NCI-H2107 treated with DMSO at 0.1 percent for 48 hours (cell line): ENCODE results near the gene RBMS1.

ENCODE experiments used
- DNase-seq: peaks from one replicate; lab custom pipeline; 2025; ENCODE audit not compliant: unreplicated experiment; lab: John Stamatoyannopoulos, UW

RBMS1 gene

GRCh38 chr2:160365716-160366367 is 127.8 kb downstream of the RBMS1 start:
- DNase-seq, result no peak

GRCh38 chr2:160364364-160364763 is 129.2 kb downstream of the RBMS1 start:
- no peak for DNase-seq

GRCh38 chr2:160363961-160364360 is 129.6 kb downstream of the RBMS1 start:
- no peak for DNase-seq

GRCh38 chr2:160363055-160363454 is 130.6 kb downstream of the RBMS1 start:
- DNase-seq, result no peak

GRCh38 chr2:160362541-160362940 is 131.1 kb downstream of the RBMS1 start:
- DNase-seq, result no peak

GRCh38 chr2:160362018-160362417 is 131.6 kb downstream of the RBMS1 start:
- DNase-seq, result no peak

GRCh38 chr2:160360089-160360757 is 133.4 kb downstream of the RBMS1 start:
- no peak for DNase-seq

- no peak for DNase-seq
Measured at GRCh38 chr2:160358046-160358445, 135.6 kb downstream of the RBMS1 start.

- DNase-seq, result no peak
Measured at GRCh38 chr2:160356485-160356884, 137.1 kb downstream of the RBMS1 start.

GRCh38 chr2:160355080-160355479 is 138.5 kb downstream of the RBMS1 start:
- DNase-seq, result no peak

GRCh38 chr2:160354677-160355076 is 138.9 kb downstream of the RBMS1 start:
- DNase-seq, result no peak

GRCh38 chr2:160353813-160354212 is 139.8 kb downstream of the RBMS1 start:
- no peak for DNase-seq

- no peak for DNase-seq
Measured at GRCh38 chr2:160353166-160353565, 140.4 kb downstream of the RBMS1 start.

GRCh38 chr2:160352500-160352899 is 141.1 kb downstream of the RBMS1 start:
- DNase-seq, result no peak

- DNase-seq, result no peak
Measured at GRCh38 chr2:160351956-160352355, 141.7 kb downstream of the RBMS1 start.

- no peak for DNase-seq
Measured at GRCh38 chr2:160349306-160349705, 144.3 kb downstream of the RBMS1 start.

GRCh38 chr2:160347269-160347863 is 146.2 kb downstream of the RBMS1 start:
- no peak for DNase-seq

- DNase-seq, result no peak
Measured at GRCh38 chr2:160345071-160345764, 148.4 kb downstream of the RBMS1 start.

GRCh38 chr2:160343404-160343803 is 150.2 kb downstream of the RBMS1 start:
- no peak for DNase-seq

GRCh38 chr2:160339726-160340125 is 153.9 kb downstream of the RBMS1 start:
- no peak for DNase-seq

GRCh38 chr2:160338901-160339685 is 154.5 kb downstream of the RBMS1 start:
- no peak for DNase-seq
